Measurements from ENCODE around the gene TMED1. TPM values are rescaled to one million over a fixed set of nuclear protein-coding genes. Genes with fewer than 3 reads are reported as not detected.

TMED1 gene
- polyA plus RNA-seq, 1 donor from 2014 or later, result 20.2 TPM

- Histone ChIP-seq H4K20me1 (ENCODE audit: insufficient read depth) (no peaks in the 10 kb centered on the region), H2AFZ (ENCODE audit: low read depth, low read length) (no peak overlapping the region), H3K4me2 (ENCODE audit: low read length) (no peak overlapping the region), H3K9me2 (ENCODE audit: insufficient read depth, low read length) (no peaks in the 10 kb centered on the region), H3K9ac (ENCODE audit: low read length) (no peak overlapping the region), H3K36me3 (ENCODE audit: insufficient read depth, low read length) (no peaks in the 10 kb centered on the region), H3K79me2 (replicated peaks; ENCODE audit: insufficient read depth, low read length) (no peaks in the 10 kb centered on the region), H3K27ac (ENCODE audit: low read length) (no peak overlapping the region), H3K27me3 (ENCODE audit: insufficient read depth, low read depth, low read length) (no peaks in the 10 kb centered on the region), H3F3A (ENCODE audit: insufficient read depth, low read length, poor library complexity, severe bottlenecking) (no peaks in the 10 kb centered on the region), H3K9me3 (ENCODE audit: low read length) (no peaks in the 10 kb centered on the region), H3K4me3 (ENCODE audit: low read length) (no peak overlapping the region)
- no peak for TF ChIP-seq MXI1 (conservative IDR thresholded peaks at IDR 0.05; ENCODE audit: poor library complexity, severe bottlenecking)
- TF ChIP-seq EZH2 (IDR thresholded peaks at IDR 0.05; ENCODE audit: borderline replicate concordance, insufficient read depth, low read length, poor library complexity, severe bottlenecking), result no peak
- no peak for TF ChIP-seq POLR2AphosphoS5 (IDR thresholded peaks at IDR 0.05)
- TF ChIP-seq SMC3 (conservative IDR thresholded peaks at IDR 0.05; ENCODE audit: poor library complexity), result no peak
- no peak for TF ChIP-seq EP300 (conservative IDR thresholded peaks at IDR 0.05; ENCODE audit: poor library complexity, severe bottlenecking)
- no peak for TF ChIP-seq REST (IDR thresholded peaks at IDR 0.05; ENCODE audit: borderline replicate concordance)
- TF ChIP-seq CTCF (IDR thresholded peaks at IDR 0.05; ENCODE audit: poor library complexity, severe bottlenecking), result no peak
- TF ChIP-seq RAD21 (conservative IDR thresholded peaks at IDR 0.05), result no peak
- TF ChIP-seq TAF1 (IDR thresholded peaks at IDR 0.05; ENCODE audit: low read depth), result no peak
These were observed 3.1 kb downstream of the TMED1 start for GRCh38 chr19:10832939-10833296.

- Histone ChIP-seq H3K9me2 (ENCODE audit: insufficient read depth, low read length) (no peaks in the 10 kb centered on the region), H3K9ac (ENCODE audit: low read length) (no peak overlapping the region), H3K4me2 (ENCODE audit: low read length) (no peak overlapping the region), H3K79me2 (replicated peaks; ENCODE audit: insufficient read depth, low read length) (no peaks in the 10 kb centered on the region), H3K27me3 (ENCODE audit: insufficient read depth, low read depth, low read length) (no peaks in the 10 kb centered on the region), H3K36me3 (ENCODE audit: insufficient read depth, low read length) (no peaks in the 10 kb centered on the region), H3K4me3 (ENCODE audit: low read length) (no peak overlapping the region), H4K20me1 (ENCODE audit: insufficient read depth) (no peaks in the 10 kb centered on the region), H3K27ac (ENCODE audit: low read length) (no peak overlapping the region), H3F3A (ENCODE audit: insufficient read depth, low read length, poor library complexity, severe bottlenecking) (no peaks in the 10 kb centered on the region), H2AFZ (ENCODE audit: low read depth, low read length) (no peak overlapping the region), H3K9me3 (ENCODE audit: low read length) (no peaks in the 10 kb centered on the region)
- TF ChIP-seq SMC3 (conservative IDR thresholded peaks at IDR 0.05; ENCODE audit: poor library complexity), result no peak
- no peak for TF ChIP-seq EZH2 (IDR thresholded peaks at IDR 0.05; ENCODE audit: borderline replicate concordance, insufficient read depth, low read length, poor library complexity, severe bottlenecking)
- TF ChIP-seq TAF1 (IDR thresholded peaks at IDR 0.05; ENCODE audit: low read depth), result no peak
- TF ChIP-seq RAD21 (conservative IDR thresholded peaks at IDR 0.05), result no peak
- no peak for TF ChIP-seq CTCF (IDR thresholded peaks at IDR 0.05; ENCODE audit: poor library complexity, severe bottlenecking)
- no peak for TF ChIP-seq EP300 (conservative IDR thresholded peaks at IDR 0.05; ENCODE audit: poor library complexity, severe bottlenecking)
- no peak for TF ChIP-seq MXI1 (conservative IDR thresholded peaks at IDR 0.05; ENCODE audit: poor library complexity, severe bottlenecking)
These were observed 3.7 kb downstream of the TMED1 start for GRCh38 chr19:10831987-10832938.
